ENCODE measurements around the gene LILRA5. TPM values are rescaled to one million over a fixed set of nuclear protein-coding genes. Genes with fewer than 3 reads are reported as not detected.
"Not testable (repeated sequence)": the region's sequence is repeated elsewhere in the genome, so short reads cannot be mapped to it uniquely, and the experiment has no call there.

Gene LILRA5
- total RNA-seq, 1 donor from 2014 or later, result not detected

GRCh38 chr19:54341295-54341694 is 28.3 kb upstream of the LILRA5 start:
- Mint-ChIP-seq H3K9me3 (no peaks in the 10 kb centered on the region), H3K27ac (no peak overlapping the region), H3K27me3 (ENCODE audit: insufficient read depth) (peaks cover 15% of the 10 kb centered on the region), H3K4me3 (no peak overlapping the region), H3K36me3 (ENCODE audit: low read depth) (no peaks in the 10 kb centered on the region), H3K4me1 (ENCODE audit: low read depth) (no peaks in the 10 kb centered on the region)
- intact Hi-C loops (cut with micrococcal nuclease), result no loop called here
- no peak for DNase-seq (ENCODE audit: low spot score)

DNA sequence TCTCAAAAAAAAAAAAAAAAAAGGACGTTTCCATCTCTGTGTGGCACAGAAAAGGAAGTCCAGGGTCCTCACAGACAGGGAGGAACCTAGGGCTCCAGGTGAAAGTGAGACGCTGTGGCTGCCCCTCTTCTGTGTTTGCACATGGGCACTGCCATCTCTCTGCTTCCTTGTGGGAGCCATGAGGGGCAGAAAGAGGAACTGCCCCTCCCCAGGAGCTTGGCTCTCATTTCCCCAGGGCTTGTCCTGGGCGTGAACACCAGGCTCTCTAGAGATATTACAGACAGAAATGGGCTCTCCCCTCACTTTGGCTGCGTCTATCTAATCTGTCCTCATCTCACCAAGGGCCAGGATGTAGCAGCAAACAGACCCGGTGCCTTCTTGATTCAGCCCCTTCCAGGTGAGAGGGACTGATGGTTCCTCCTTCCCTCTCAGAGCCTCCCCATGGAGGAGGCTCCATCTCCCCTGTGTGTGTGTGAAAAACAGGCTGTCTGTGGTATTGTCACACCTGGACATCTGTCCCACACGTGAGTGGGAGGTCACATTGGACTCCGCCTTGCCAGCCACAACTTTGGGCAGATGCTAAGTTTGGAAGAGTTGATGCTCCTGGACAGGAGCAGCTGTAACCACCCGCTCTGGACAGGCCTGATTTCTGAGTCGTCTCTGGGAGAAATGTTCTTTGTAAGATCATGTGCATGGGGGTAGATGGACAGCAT is 26.8 kb upstream of the LILRA5 start:
- Mint-ChIP-seq H3K9me3 (no peaks in the 10 kb centered on the region), H3K36me3 (ENCODE audit: low read depth) (no peaks in the 10 kb centered on the region), H3K27ac (no peak overlapping the region), H3K27me3 (ENCODE audit: insufficient read depth) (peaks cover 15% of the 10 kb centered on the region), H3K4me1 (ENCODE audit: low read depth) (no peaks in the 10 kb centered on the region), H3K4me3 (no peak overlapping the region)
- intact Hi-C loops (cut with micrococcal nuclease), result no loop called here
- DNase-seq (ENCODE audit: low spot score), result no peak

DNA sequence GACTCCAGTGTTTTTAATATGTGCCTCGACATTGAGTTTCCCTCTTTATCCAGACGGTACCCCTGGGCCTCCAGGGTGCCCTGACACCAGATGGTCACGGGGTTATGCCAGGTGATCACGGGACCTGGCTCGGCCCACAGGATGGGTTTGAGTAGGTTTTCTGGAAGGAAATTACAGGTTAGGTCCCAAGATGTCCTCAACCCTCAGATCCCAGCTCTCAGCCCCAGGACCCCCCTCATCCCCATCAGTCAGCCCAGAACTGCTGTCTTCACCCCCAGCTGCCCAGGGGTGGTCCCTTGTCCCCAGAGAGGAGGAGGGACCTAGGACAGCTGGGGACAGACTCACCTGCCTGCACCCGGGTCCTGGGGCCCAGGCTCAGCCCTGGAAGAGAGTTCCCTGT is 25.6 kb upstream of the LILRA5 start:
- Mint-ChIP-seq H3K4me3 (no peak overlapping the region), H3K27me3 (ENCODE audit: insufficient read depth) (peaks cover 15% of the 10 kb centered on the region), H3K36me3 (ENCODE audit: low read depth) (no peaks in the 10 kb centered on the region), H3K27ac (no peak overlapping the region), H3K9me3 (no peaks in the 10 kb centered on the region), H3K4me1 (ENCODE audit: low read depth) (no peaks in the 10 kb centered on the region)
- DNase-seq (ENCODE audit: low spot score), result no peak
- intact Hi-C loops (cut with micrococcal nuclease), result no loop called here

GRCh38 chr19:54337858-54338230 is 24.9 kb upstream of the LILRA5 start:
- DNase-seq (ENCODE audit: low spot score), result no peak
- H3K4me1 Mint-ChIP-seq (ENCODE audit: low read depth), result no peaks in the 10 kb centered on the region
- no peaks in the 10 kb centered on the region for H3K9me3 Mint-ChIP-seq
- intact Hi-C loops (cut with micrococcal nuclease), result no loop called here
- no peak overlapping the region for H3K27ac Mint-ChIP-seq
- H3K27me3 Mint-ChIP-seq (ENCODE audit: insufficient read depth), result peaks cover 17% of the 10 kb centered on the region
- H3K4me3 Mint-ChIP-seq, result no peak overlapping the region
- H3K36me3 Mint-ChIP-seq (ENCODE audit: low read depth), result no peaks in the 10 kb centered on the region

- Mint-ChIP-seq H3K27ac (no peak overlapping the region), H3K4me1 (ENCODE audit: low read depth) (no peaks in the 10 kb centered on the region), H3K27me3 (ENCODE audit: insufficient read depth) (peaks cover 14% of the 10 kb centered on the region), H3K36me3 (ENCODE audit: low read depth) (no peaks in the 10 kb centered on the region), H3K4me3 (no peak overlapping the region), H3K9me3 (no peaks in the 10 kb centered on the region)
- intact Hi-C loops (cut with micrococcal nuclease), result no loop called here
- DNase-seq (ENCODE audit: low spot score), result no peak
These were observed 24.2 kb upstream of the LILRA5 start for GRCh38 chr19:54336893-54337857.

GRCh38 chr19:54335979-54336892 is 23.3 kb upstream of the LILRA5 start:
- Mint-ChIP-seq H3K9me3 (no peaks in the 10 kb centered on the region), H3K27me3 (ENCODE audit: insufficient read depth) (peaks cover 12% of the 10 kb centered on the region), H3K4me3 (no peak overlapping the region), H3K4me1 (ENCODE audit: low read depth) (no peaks in the 10 kb centered on the region), H3K27ac (no peak overlapping the region), H3K36me3 (ENCODE audit: low read depth) (no peaks in the 10 kb centered on the region)
- DNase-seq (ENCODE audit: low spot score), result no peak
- intact Hi-C loops (cut with micrococcal nuclease), result no loop called here

GRCh38 chr19:54335164-54335563 is 22.2 kb upstream of the LILRA5 start:
- intact Hi-C loops (cut with micrococcal nuclease), result no loop called here
- DNase-seq (ENCODE audit: low spot score), result no peak
- H3K27ac Mint-ChIP-seq, result no peak overlapping the region
- peaks cover 12% of the 10 kb centered on the region for H3K27me3 Mint-ChIP-seq (ENCODE audit: insufficient read depth)
- H3K4me1 Mint-ChIP-seq (ENCODE audit: low read depth), result no peaks in the 10 kb centered on the region
- no peaks in the 10 kb centered on the region for H3K9me3 Mint-ChIP-seq
- no peak overlapping the region for H3K4me3 Mint-ChIP-seq
- no peaks in the 10 kb centered on the region for H3K36me3 Mint-ChIP-seq (ENCODE audit: low read depth)

- Mint-ChIP-seq H3K4me3 (no peak overlapping the region), H3K27ac (no peak overlapping the region), H3K4me1 (ENCODE audit: low read depth) (peaks cover 1% of the 10 kb centered on the region), H3K27me3 (ENCODE audit: insufficient read depth) (peaks cover 10% of the 10 kb centered on the region), H3K36me3 (ENCODE audit: low read depth) (no peaks in the 10 kb centered on the region), H3K9me3 (no peaks in the 10 kb centered on the region)
- no peak for DNase-seq (ENCODE audit: low spot score)
- intact Hi-C loops (cut with micrococcal nuclease), result no loop called here
These were observed 20.8 kb upstream of the LILRA5 start for GRCh38 chr19:54333586-54334298.

DNA sequence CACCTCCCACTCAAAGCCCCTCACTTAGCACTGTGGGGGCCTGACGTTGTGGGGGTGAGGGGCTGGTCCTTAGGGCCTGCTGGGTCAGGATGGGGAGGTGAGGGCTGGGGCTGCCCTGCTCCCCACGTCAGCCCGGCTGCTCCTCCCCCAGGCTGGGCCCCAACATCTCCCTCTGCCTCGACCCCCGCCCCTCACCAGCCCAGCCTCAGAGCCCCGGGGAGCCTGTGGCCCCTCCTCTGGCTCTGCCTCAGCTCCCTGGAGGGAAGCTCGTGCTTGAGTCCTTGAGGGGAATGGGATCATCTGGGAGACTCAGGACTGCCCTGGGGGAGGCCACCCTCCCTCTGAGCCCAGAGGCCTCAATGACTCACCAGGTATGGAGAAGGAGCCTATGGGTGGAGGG is 19.2 kb upstream of the LILRA5 start:
- H3K4me1 Mint-ChIP-seq (ENCODE audit: low read depth), result peaks cover 9% of the 10 kb centered on the region

GRCh38 chr19:54331626-54332025 is 18.7 kb upstream of the LILRA5 start:
- Mint-ChIP-seq H3K27me3 (ENCODE audit: insufficient read depth) (peaks cover 7% of the 10 kb centered on the region), H3K27ac (no peak overlapping the region), H3K9me3 (no peaks in the 10 kb centered on the region), H3K4me1 (ENCODE audit: low read depth) (peaks cover 11% of the 10 kb centered on the region), H3K36me3 (ENCODE audit: low read depth) (no peaks in the 10 kb centered on the region), H3K4me3 (no peak overlapping the region)
- DNase-seq (ENCODE audit: low spot score), result no peak
- intact Hi-C loops (cut with micrococcal nuclease), result no loop called here

More for the DNA sequence above, 19.2 kb upstream of the LILRA5 start:
- Mint-ChIP-seq H3K27me3 (ENCODE audit: insufficient read depth) (peaks cover 7% of the 10 kb centered on the region), H3K27ac (no peak overlapping the region), H3K9me3 (no peaks in the 10 kb centered on the region), H3K36me3 (ENCODE audit: low read depth) (no peaks in the 10 kb centered on the region), H3K4me3 (no peak overlapping the region)
- intact Hi-C loops (cut with micrococcal nuclease), result no loop called here
- DNase-seq (ENCODE audit: low spot score), result no peak

DNA sequence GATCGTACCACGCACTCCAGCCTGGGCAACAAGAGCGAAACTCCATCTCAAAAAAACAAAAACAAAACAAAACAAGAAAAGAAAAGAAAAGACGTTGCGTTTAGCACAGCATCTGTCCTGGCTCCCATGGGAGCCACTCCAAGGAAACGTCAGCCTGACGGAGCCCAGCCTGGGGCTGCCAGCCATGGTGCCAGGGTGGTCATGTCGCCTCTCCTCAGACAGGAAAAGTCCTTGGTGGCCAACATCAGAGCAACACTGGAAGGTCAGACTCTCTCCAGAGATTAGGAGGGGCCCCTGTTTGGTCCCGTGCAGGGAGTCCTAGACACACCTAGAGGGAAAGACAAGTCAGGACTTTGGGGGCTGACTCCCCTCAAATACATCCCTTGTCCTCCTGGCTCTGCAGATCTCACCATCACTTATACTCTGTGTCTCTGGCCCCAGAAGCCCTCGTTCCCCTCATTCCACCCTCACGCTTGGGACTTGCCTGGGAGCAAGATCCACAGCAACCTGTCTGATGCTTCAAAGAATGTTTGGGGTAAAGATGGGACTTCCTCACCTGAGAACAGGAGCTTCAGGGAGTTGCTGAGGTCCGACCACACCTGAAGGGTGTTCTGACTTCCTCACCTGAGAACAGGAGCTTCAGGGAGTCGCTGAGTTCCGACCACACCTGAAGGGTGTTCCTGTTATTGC is 16.7 kb upstream of the LILRA5 start:
- Mint-ChIP-seq H3K4me3 (no peak overlapping the region), H3K27me3 (ENCODE audit: insufficient read depth) (peaks cover 14% of the 10 kb centered on the region), H3K9me3 (no peaks in the 10 kb centered on the region), H3K27ac (no peak overlapping the region), H3K4me1 (ENCODE audit: low read depth) (peaks cover 17% of the 10 kb centered on the region), H3K36me3 (ENCODE audit: low read depth) (no peaks in the 10 kb centered on the region)
- intact Hi-C loops (cut with micrococcal nuclease), result no loop called here
- DNase-seq (ENCODE audit: low spot score), result no peak

GRCh38 chr19:54328781-54329180 is 15.8 kb upstream of the LILRA5 start:
- H3K36me3 Mint-ChIP-seq (ENCODE audit: low read depth); H3K9me3 Mint-ChIP-seq; intact Hi-C loops (cut with micrococcal nuclease); DNase-seq (ENCODE audit: low spot score); H3K27ac Mint-ChIP-seq; H3K4me3 Mint-ChIP-seq: not testable (repeated sequence)
- Mint-ChIP-seq H3K27me3 (ENCODE audit: insufficient read depth) (peaks cover 14% of the 10 kb centered on the region), H3K4me1 (ENCODE audit: low read depth) (peaks cover 17% of the 10 kb centered on the region)

Data from activated T-helper 1 cell treated with anti-CD3 and anti-CD28 coated beads, Interleukin-12 subunit alpha, Interleukin-12 subunit beta, Interleukin-2, Interleukin-4 antibody, amounts not matched to agents 30 ng/mL and 10 ng/mL and 1 ng/mL, durations not matched to agents 14 hours and 24 hours and 36 hours (primary cell).